Upper lobe of left lung (tissue), 4 donors: ENCODE measurements around the gene KASH5.

Experiments used
- CTCF ChIP-seq, 6 experiments: fragments of 450-650 bp in 4 of 6; fragments of 200-600 bp in 2 of 6; sonication (generic) in 2 of 6; IDR thresholded peaks; one replicate each; pipeline ENCODE4 v1.5.1; 2016 to 2019; ENCODE audit warnings: antibody characterized with exemption in 6 of 6
- EP300 ChIP-seq, 4 donors: sonication (generic); formaldehyde crosslinking; IDR thresholded peaks; one replicate each; pipeline ENCODE4 v1.5.1; 2017; ENCODE audit warnings: antibody characterized with exemption in 4 of 4, control low read depth in 2 of 4
- POLR2A ChIP-seq, 4 donors: fragments of 450-650 bp; IDR thresholded peaks; one replicate each; pipeline ENCODE4 v1.5.1; 2016 to 2017; ENCODE audit warnings: antibody characterized with exemption in 4 of 4, mild to moderate bottlenecking in 2 of 4
- POLR2AphosphoS5 ChIP-seq, 2 donors: sonication (generic); formaldehyde crosslinking; IDR thresholded peaks; one replicate each; pipeline ENCODE4 v1.5.1; 2017; ENCODE audit warnings: antibody characterized with exemption in 2 of 2

- no peak for TF ChIP-seq CTCF (IDR thresholded peaks at IDR 0.05)
- no peak for TF ChIP-seq POLR2AphosphoS5 (IDR thresholded peaks at IDR 0.05)
- TF ChIP-seq EP300 (IDR thresholded peaks at IDR 0.05), result no peak
- TF ChIP-seq POLR2A (IDR thresholded peaks at IDR 0.05), result no peak
Observed at GRCh38 chr19:49430172-49430677, 42.2 kb downstream of the KASH5 start.
